Measurements from ENCODE around the gene AP5M1.
"Not testable (repeated sequence)": the region's sequence is repeated elsewhere in the genome, so short reads cannot be mapped to it uniquely, and the experiment has no call there.

The AP5M1 gene

GRCh38 chr14:57258221-57258620, 10.6 kb upstream of the AP5M1 start:
- not testable (repeated sequence) for H3K4me2 ChIP-seq (ENCODE audit: low read length); H3K36me3 ChIP-seq (ENCODE audit: insufficient read depth, low read length); H3K4me1 ChIP-seq (ENCODE audit: control insufficient read depth, insufficient read depth, low read length); H3K9me3 ChIP-seq (replicated peaks; ENCODE audit: low read length); H3K4me3 ChIP-seq (ENCODE audit: low read length); H3K27me3 ChIP-seq (ENCODE audit: control insufficient read depth, insufficient read depth, low read length); H3K9ac ChIP-seq (ENCODE audit: low read depth, low read length)

- no peak overlapping the region for H3K4me3 ChIP-seq (ENCODE audit: low read length)
- H3K9ac ChIP-seq (ENCODE audit: low read depth, low read length), result no peak overlapping the region
- no peaks in the 10 kb centered on the region for H3K27me3 ChIP-seq (ENCODE audit: control insufficient read depth, insufficient read depth, low read length)
- no peak overlapping the region for H3K4me2 ChIP-seq (ENCODE audit: low read length)
- peaks cover 4% of the 10 kb centered on the region for H3K36me3 ChIP-seq (ENCODE audit: insufficient read depth, low read length)
- H3K9me3 ChIP-seq (replicated peaks; ENCODE audit: low read length), result no peaks in the 10 kb centered on the region
- no peaks in the 10 kb centered on the region for H3K4me1 ChIP-seq (ENCODE audit: control insufficient read depth, insufficient read depth, low read length)
Observed at GRCh38 chr14:57259672-57260071, 9.1 kb upstream of the AP5M1 start.

GRCh38 chr14:57261604-57262003, 7.2 kb upstream of the AP5M1 start:
- H3K36me3 ChIP-seq (ENCODE audit: insufficient read depth, low read length), result peaks cover 4% of the 10 kb centered on the region
- H3K9ac ChIP-seq (ENCODE audit: low read depth, low read length), result no peak overlapping the region
- H3K9me3 ChIP-seq (replicated peaks; ENCODE audit: low read length), result no peaks in the 10 kb centered on the region
- no peak overlapping the region for H3K4me3 ChIP-seq (ENCODE audit: low read length)
- no peak overlapping the region for H3K4me2 ChIP-seq (ENCODE audit: low read length)
- no peaks in the 10 kb centered on the region for H3K27me3 ChIP-seq (ENCODE audit: control insufficient read depth, insufficient read depth, low read length)
- H3K4me1 ChIP-seq (ENCODE audit: control insufficient read depth, insufficient read depth, low read length), result peaks cover 4% of the 10 kb centered on the region

- no peak overlapping the region for H3K4me3 ChIP-seq (ENCODE audit: low read length)
- H3K9me3 ChIP-seq (replicated peaks; ENCODE audit: low read length), result no peaks in the 10 kb centered on the region
Observed at GRCh38 chr14:57262117-57262516, 6.7 kb upstream of the AP5M1 start.

GRCh38 chr14:57266065-57266464, 2.7 kb upstream of the AP5M1 start:
- Histone ChIP-seq H3K4me3 (ENCODE audit: low read length) (peak overlapping the region; percentile 51), H3K9me3 (replicated peaks; ENCODE audit: low read length) (no peaks in the 10 kb centered on the region), H3K9ac (ENCODE audit: low read depth, low read length) (no peak overlapping the region), H3K27me3 (ENCODE audit: control insufficient read depth, insufficient read depth, low read length) (no peaks in the 10 kb centered on the region), H3K4me1 (ENCODE audit: control insufficient read depth, insufficient read depth, low read length) (peaks cover 17% of the 10 kb centered on the region), H3K36me3 (ENCODE audit: insufficient read depth, low read length) (peaks cover 4% of the 10 kb centered on the region), H3K4me2 (ENCODE audit: low read length) (peak overlapping the region; percentile 86)

More at GRCh38 chr14:57262117-57262516, 6.7 kb upstream of the AP5M1 start:
- no peak overlapping the region for H3K4me2 ChIP-seq (ENCODE audit: low read length)
- no peak overlapping the region for H3K9ac ChIP-seq (ENCODE audit: low read depth, low read length)
- no peaks in the 10 kb centered on the region for H3K27me3 ChIP-seq (ENCODE audit: control insufficient read depth, insufficient read depth, low read length)
- H3K36me3 ChIP-seq (ENCODE audit: insufficient read depth, low read length), result peaks cover 4% of the 10 kb centered on the region
- peaks cover 8% of the 10 kb centered on the region for H3K4me1 ChIP-seq (ENCODE audit: control insufficient read depth, insufficient read depth, low read length)

GRCh38 chr14:57273236-57273635, 4.5 kb downstream of the AP5M1 start:
- Histone ChIP-seq H3K9ac (ENCODE audit: low read depth, low read length) (no peak overlapping the region), H3K4me1 (ENCODE audit: control insufficient read depth, insufficient read depth, low read length) (peaks cover 6% of the 10 kb centered on the region), H3K4me2 (ENCODE audit: low read length) (no peak overlapping the region), H3K4me3 (ENCODE audit: low read length) (no peak overlapping the region), H3K27me3 (ENCODE audit: control insufficient read depth, insufficient read depth, low read length) (no peaks in the 10 kb centered on the region), H3K36me3 (ENCODE audit: insufficient read depth, low read length) (peaks cover 17% of the 10 kb centered on the region), H3K9me3 (replicated peaks; ENCODE audit: low read length) (no peaks in the 10 kb centered on the region)

- H3K4me1 ChIP-seq (ENCODE audit: control insufficient read depth, insufficient read depth, low read length), result peaks cover 6% of the 10 kb centered on the region
- H3K36me3 ChIP-seq (ENCODE audit: insufficient read depth, low read length), result peaks cover 24% of the 10 kb centered on the region
- no peak overlapping the region for H3K9ac ChIP-seq (ENCODE audit: low read depth, low read length)
- no peaks in the 10 kb centered on the region for H3K9me3 ChIP-seq (replicated peaks; ENCODE audit: low read length)
- H3K4me3 ChIP-seq (ENCODE audit: low read length), result no peak overlapping the region
- H3K4me2 ChIP-seq (ENCODE audit: low read length), result no peak overlapping the region
- no peaks in the 10 kb centered on the region for H3K27me3 ChIP-seq (ENCODE audit: control insufficient read depth, insufficient read depth, low read length)
Observed at GRCh38 chr14:57274551-57274950, 5.8 kb downstream of the AP5M1 start.

- peaks cover 26% of the 10 kb centered on the region for H3K36me3 ChIP-seq (ENCODE audit: insufficient read depth, low read length)
- no peak overlapping the region for H3K4me2 ChIP-seq (ENCODE audit: low read length)
Observed at GRCh38 chr14:57275023-57275664, 6.4 kb downstream of the AP5M1 start.

GRCh38 chr14:57277062-57277461, 8.3 kb downstream of the AP5M1 start:
- Histone ChIP-seq H3K36me3 (ENCODE audit: insufficient read depth, low read length) (peaks cover 29% of the 10 kb centered on the region), H3K9ac (ENCODE audit: low read depth, low read length) (no peak overlapping the region), H3K4me1 (ENCODE audit: control insufficient read depth, insufficient read depth, low read length) (no peaks in the 10 kb centered on the region), H3K4me3 (ENCODE audit: low read length) (no peak overlapping the region), H3K4me2 (ENCODE audit: low read length) (no peak overlapping the region), H3K27me3 (ENCODE audit: control insufficient read depth, insufficient read depth, low read length) (no peaks in the 10 kb centered on the region), H3K9me3 (replicated peaks; ENCODE audit: low read length) (no peaks in the 10 kb centered on the region)

More at GRCh38 chr14:57275023-57275664, 6.4 kb downstream of the AP5M1 start:
- Histone ChIP-seq H3K27me3 (ENCODE audit: control insufficient read depth, insufficient read depth, low read length) (no peaks in the 10 kb centered on the region), H3K4me3 (ENCODE audit: low read length) (no peak overlapping the region), H3K9me3 (replicated peaks; ENCODE audit: low read length) (no peaks in the 10 kb centered on the region), H3K9ac (ENCODE audit: low read depth, low read length) (no peak overlapping the region), H3K4me1 (ENCODE audit: control insufficient read depth, insufficient read depth, low read length) (peaks cover 4% of the 10 kb centered on the region)

GRCh38 chr14:57287745-57288144, 19.0 kb downstream of the AP5M1 start:
- Histone ChIP-seq H3K9me3 (replicated peaks; ENCODE audit: low read length) (no peaks in the 10 kb centered on the region), H3K36me3 (ENCODE audit: insufficient read depth, low read length) (peaks cover 19% of the 10 kb centered on the region), H3K27me3 (ENCODE audit: control insufficient read depth, insufficient read depth, low read length) (no peaks in the 10 kb centered on the region), H3K9ac (ENCODE audit: low read depth, low read length) (no peak overlapping the region), H3K4me1 (ENCODE audit: control insufficient read depth, insufficient read depth, low read length) (no peaks in the 10 kb centered on the region), H3K4me3 (ENCODE audit: low read length) (no peak overlapping the region), H3K4me2 (ENCODE audit: low read length) (no peak overlapping the region)

GRCh38 chr14:57290751-57291150, 22.0 kb downstream of the AP5M1 start:
- Histone ChIP-seq H3K4me2 (ENCODE audit: low read length) (no peak overlapping the region), H3K9me3 (replicated peaks; ENCODE audit: low read length) (no peaks in the 10 kb centered on the region), H3K9ac (ENCODE audit: low read depth, low read length) (no peak overlapping the region), H3K4me3 (ENCODE audit: low read length) (no peak overlapping the region), H3K36me3 (ENCODE audit: insufficient read depth, low read length) (peaks cover 8% of the 10 kb centered on the region), H3K4me1 (ENCODE audit: control insufficient read depth, insufficient read depth, low read length) (no peaks in the 10 kb centered on the region), H3K27me3 (ENCODE audit: control insufficient read depth, insufficient read depth, low read length) (no peaks in the 10 kb centered on the region)

Data from skeletal muscle satellite cell (primary cell).